SH-SY5Y (cell line): ENCODE data around the gene SLC35E3.

ENCODE experiments used
- GATA2 ChIP-seq: IDR thresholded peaks from 2 replicates; pipeline ENCODE4 v1.6.1; 2011; ENCODE audit warnings: mild to moderate bottlenecking, low read depth, low read length
- GATA3 ChIP-seq: IDR thresholded peaks from 2 replicates; pipeline ENCODE4 v1.6.1; 2011; ENCODE audit warnings: low read depth, mild to moderate bottlenecking, low read length, moderate library complexity

DNA sequence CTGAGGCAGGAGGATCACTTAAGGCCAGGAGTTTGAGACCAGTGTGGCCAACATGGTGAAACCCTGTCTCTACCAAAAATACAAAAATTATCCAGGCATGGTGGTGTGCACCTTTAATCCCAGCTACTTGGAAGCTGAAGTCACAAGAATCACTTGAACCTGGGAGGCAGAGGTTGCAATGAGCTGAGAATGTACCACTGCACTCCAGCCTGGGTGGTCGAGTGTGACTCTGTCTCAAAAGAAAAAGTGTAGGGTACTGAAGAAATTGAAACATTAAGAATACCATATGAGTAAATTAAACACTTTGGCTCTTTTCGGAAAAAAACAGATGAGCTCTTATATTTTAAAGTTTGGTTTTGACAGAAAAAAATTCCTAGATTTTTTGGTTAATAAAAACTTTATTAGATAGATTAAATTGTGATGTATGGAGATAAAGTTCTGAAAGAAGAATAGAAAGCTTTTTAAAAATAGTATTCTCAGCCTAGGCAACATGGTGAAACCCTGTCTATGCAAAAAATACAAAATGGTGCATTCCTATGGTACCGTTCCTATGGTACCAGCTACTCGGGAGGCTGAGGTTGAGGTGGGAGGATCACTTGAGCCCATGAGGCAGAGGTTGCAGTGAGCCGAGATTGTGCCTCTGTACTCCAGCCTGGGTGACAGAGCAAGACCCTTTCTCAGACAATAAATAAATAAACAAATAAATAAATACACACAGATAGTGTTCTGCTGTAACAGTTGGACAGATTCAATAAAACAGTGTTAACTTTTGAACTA is 82.1 kb downstream of the SLC35E3 start:
- TF ChIP-seq GATA2, result no peak
- TF ChIP-seq GATA3, result no peak
